Putamen (tissue), 1 donor: ENCODE data around the gene DDX18.
"Not testable (repeated sequence)": the region's sequence is repeated elsewhere in the genome, so short reads cannot be mapped to it uniquely, and the experiment has no call there.

Experiments used
- DNase-seq: peaks from one replicate; pipeline ENCODE4 v3.0.0-alpha.2; 2016; ENCODE audit warnings: low spot score

Gene DDX18

DNA sequence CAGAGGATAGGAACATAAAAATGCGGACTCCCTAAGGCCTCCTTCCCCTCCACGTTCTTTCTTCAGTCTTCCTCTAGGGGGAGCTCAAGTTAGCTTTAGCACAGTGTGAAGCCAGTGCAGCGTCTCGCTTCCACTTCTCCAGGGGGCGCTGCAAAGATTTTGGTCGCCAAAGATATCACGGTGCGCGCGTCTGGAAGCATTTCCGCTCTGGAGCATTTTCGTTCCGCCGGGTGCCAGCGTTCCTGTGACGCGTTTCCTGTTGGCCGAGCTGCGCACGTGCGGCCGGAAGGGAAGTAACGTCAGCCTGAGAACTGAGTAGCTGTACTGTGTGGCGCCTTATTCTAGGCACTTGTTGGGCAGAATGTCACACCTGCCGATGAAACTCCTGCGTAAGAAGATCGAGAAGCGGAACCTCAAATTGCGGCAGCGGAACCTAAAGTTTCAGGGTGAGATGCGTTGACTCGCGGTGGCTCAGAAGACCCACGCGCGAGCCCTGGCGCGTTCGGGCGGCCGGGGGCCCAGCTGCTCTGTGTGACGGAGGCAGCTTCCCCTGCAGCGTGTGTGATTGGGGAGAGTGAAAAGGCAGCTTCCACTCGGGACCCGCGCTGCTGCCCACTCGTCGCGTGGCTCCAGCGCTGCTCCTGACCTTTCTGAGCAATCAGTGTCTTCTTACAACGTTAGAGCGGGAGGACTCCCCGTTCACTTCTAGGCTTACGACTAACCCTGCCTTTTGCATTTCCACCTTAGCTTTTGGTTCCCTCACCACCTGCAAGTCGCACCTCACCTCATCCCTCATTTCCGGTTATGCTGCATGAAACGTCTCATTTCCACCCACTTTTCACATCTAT lies at the start of gene DDX18:
DDX18 (plus strand) TSS at position 275 of the 848 bp plus-strand sequence; CDS start at position 362, 87 bp downstream.
- peak; percentile 98 for DNase-seq

DNA sequence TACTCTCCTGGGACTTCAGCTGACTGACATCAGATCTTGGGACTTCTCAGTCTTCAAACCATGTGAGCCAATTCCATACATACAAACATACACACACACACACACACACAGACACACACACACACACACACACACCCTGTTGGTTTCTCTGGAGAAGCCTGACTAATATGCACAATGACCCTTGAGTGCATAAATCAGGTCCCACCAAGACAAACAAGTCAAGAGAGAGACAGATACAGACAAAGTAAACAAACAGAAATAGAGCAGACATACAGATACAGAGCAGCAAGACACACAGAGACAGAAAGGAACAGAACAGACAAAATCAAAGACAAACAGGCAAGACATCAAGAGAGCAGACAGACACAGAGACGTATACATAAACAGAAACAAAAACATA lies 43.8 kb upstream of the DDX18 start:
- DNase-seq: no peak

DNA sequence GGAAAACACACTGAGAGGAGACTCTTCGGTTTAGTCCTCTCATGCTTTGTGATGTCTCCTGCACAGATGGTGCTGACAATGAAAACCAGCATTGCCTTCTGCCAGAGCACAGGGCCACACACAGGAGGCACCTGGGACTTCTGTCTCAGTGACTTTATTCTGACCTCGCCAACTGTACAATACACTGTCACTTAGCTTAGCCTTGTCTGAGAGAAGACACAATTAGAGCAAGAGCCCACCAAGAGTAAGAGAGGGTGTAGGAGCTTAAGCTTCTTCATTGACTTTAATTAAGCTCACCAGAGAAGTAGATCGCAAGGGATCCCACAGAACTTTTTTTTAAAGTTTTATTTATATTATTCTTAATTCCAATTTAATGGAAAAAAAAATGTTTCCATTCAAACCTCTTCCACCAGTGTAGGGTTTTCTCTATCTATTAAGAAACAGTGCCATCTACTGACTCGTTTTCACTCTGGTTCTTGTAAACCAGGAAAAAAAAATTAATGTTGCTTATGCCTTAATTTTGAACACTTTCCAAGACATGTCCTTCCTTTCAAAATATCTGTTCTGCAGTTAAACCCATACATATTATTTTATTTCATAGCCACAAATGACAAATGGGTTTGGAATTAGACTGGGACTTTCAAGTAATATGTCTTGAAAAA lies 42.4 kb upstream of the DDX18 start:
- DNase-seq: no peak

DNA sequence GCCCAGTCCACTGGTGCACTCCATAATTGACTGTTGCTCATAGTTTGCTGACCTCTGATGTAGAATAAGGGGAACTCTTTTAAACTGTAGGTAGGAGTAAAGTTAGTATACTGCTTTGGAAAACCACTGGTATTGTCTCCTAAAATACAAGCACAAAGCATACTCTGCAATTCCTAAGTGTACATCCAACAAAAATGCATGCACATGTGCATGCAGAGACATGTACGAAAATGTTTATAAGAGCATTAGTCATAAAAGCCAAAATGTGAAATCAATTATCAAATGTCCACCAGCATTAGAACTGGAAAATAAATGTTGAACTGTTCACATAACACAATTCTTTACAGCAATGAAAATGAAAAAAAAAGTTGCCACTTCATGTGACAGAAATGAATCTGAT lies 39.8 kb upstream of the DDX18 start:
- DNase-seq: no peak

DNA sequence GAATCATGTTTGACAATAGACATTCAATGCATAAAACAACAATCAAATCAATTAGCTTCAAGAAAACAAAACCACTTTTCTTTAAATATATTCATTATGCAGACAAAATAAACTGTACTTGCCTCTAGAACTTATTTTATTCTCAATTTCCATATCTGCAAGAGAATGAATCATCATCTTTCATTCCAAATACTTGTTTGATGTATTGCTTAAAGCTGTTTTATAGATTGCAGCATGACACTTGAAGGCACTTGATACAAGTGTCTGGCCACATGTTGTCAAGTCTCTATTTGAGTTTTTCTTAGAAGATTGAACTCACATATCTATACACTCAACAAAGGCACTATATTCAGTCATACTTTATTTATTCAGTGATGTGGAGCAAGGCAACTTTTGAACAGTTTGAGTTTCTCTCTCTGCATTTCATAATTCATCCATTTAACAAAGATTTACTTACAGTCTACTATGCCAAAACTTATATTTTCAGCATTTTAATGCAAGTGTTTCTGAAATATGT lies 38.7 kb upstream of the DDX18 start:
- DNase-seq: no peak

DNA sequence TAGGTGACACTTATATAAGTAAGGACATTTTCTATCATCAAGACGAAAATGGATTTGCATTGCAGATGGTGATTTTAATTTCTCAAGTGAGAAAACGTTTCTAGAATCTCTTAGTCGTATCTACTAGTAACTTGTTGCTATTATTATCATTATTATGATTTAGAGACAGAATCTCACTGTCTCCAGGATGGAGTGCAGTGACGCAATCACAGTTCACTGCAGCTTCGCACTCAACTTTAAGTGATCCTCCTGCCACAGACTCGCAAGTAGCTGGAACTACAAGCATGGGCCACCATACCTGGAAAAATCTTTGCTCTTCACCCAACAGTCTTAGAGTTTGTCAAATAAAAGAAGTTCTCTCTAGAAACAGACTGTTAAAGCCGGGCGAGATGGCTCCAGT lies 37.6 kb upstream of the DDX18 start:
- DNase-seq: no peak

DNA sequence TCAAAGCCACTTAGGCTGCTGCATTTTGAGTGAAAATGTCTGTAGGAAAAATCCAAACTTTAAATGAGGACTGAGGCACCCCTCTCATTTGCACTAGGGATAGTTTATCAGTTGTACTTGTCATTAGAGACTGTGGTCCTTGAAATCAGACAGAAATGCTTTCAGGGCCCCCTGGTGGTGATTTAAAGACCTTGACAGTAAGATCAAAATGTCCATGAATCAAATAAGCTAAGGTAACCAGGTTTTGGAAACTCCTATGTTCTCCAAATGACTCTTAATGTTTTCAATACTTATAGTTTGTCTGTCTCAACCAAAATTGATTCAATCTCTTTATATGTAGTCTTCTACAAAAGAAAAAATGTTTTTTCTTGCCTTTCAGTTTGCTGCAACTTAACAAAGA lies 28.8 kb upstream of the DDX18 start:
- DNase-seq: peak; percentile 24

DNA sequence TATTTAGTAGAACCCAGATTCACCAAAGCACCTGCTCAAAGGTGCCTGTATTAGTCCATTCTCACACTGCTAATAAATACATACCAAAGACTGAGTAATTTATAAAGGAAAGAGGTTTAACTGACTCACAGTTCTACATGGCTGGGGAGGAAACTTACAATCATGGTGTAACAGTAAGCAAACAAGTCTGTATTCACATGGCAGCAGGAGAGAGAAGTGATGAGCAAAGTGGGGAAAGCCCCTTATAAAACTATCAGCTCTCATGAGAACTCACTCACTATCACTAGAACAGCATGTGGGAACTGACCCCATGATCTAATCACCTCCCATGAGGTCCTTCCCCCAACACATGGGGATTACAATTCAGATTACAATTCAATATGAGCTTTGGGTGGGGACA lies 28.0 kb upstream of the DDX18 start:
- no peak for DNase-seq

DNA sequence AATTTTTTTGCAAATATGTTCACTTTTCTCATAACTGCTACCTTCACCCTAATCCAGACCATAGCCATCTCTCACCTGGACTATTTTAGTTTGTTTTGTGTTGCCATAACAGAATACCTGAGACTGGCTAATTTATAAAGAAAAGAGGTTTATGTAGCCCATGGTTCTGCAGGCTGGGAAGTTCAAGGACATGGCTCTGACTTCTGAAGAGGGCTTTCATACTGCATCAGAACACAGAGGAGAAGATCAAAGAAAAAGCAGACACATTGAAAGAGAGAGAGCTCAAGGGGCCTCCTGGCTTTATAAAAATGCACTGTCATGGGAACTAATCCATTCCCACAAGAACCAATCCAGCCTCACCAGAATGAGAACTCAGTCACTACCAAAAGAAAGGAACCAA lies 25.0 kb upstream of the DDX18 start:
- no peak for DNase-seq

DNA sequence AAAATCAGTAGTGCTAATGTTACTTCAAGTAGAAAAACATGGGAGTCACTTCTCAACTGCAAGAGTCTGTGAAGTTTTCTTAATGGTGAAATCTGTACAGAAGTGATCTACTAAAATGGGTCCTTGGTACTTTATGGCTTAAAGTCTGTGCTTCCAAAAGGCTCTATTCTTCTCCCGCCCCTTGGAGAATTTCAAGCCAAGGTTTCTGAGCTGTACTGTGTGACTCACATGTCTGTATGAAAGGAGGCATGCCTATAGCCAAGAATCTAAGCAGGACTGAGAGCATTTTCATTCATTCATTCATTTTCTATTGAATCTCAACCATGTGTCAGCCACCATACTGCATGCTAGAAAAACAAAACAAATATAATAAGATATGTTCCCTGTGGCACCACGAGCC lies 19.8 kb upstream of the DDX18 start:
- DNase-seq: no peak

DNA sequence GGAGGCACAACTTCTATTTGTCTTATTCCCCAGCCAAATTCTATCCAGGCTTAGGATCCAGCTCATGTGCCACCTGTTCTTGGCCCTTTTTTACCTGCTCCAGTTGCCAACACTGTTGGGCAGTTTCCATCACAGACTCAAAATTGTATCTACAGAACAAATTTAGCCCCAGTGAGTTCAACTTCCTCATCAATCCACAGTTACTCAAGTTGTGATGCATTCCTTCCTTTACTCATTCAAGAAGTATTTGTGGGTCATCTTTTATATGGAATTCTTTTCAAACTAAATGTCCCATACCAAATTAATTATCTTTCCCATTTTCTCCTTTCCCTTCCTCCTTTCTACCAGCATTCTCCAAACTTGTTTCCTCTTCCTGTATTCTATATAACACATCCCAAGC lies 12.7 kb upstream of the DDX18 start:
- DNase-seq: no peak

DNA sequence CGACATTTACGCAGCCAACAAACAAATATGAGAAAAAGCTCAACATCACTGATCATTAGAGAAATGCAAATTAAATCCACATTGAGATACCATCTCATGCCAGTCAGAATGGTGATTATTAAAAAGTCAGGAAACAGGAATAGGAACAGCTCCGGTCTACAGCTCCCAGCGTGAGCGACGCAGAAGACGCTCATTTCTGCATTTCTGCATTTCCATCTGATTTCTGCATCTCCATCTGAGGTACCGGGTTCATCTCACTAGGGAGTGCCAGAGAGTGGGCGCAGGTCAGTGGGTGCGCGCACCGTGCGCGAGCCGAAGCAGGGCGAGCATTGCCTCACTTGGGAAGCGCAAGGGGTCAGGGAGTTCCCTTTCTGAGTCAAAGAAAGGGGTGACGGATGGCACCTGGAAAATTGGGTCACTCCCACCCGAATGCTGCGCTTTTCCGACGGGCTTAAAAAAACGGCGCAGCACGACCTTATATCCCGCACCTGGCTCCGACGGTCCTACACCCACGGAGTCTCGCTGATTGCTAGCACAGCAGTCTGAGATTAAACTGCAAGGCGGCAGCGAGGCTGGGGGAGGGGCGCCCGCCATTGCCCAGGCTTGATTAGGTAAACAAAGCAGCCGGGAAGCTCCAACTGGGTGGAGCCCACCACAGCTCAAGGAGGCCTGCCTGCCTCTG lies 10.7 kb upstream of the DDX18 start:
- DNase-seq: not testable (repeated sequence)

DNA sequence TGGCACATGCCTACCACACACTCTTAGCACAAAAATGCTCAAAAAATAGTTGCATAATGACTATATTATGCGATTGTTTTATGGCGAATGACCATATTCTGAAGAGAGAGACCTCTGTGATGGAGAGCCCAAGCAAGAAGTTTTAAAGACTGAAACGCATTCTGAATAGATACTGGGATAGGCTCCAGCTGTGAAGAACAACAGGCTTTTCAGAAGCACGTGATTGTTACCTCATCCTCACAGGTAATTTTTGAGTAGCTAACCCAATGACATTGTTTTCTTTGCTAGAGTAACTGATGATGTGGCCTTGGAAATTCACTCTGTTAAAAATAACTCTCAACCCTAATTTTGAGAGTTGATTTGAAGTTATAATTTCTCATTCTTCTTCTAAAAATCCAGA lies 2.0 kb upstream of the DDX18 start:
- no peak for DNase-seq

DNA sequence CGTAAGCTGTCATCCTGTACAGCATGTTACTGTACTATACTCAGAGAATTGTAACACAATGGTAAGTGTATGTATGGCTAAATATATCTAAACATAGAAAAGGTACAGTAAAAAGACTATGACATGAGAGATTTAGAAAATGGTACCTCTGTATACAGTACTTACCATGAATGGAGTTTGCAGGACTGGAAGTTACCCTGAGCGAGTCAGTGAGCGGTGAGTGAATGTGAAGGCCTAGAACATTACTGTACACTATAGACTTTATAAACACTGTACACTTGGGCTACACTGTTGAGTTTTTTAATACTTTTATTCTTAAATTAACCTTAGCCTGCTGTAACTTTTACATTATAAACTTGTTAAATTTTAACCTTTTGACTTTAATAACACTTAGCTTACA lies 1.5 kb downstream of the DDX18 start:
- DNase-seq: no peak

DNA sequence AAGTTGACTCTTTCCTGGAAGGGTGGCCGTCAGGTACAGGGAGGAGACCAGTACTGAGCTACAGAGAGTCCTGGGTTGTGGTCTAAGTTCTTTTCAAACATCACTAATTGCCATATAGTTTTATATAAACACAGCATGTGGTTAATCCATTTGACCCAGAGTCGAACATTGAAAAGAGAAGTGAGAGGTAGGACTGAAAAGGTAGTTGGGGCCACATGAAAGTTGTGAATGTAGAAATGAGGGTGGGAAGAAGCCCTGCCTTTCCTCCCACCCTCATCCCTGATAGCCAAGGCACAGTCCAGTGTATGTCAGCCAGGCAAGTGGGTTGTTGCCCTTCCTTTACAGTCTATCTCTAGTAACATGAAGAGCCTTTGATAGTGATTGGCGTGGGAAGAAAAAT lies 4.4 kb downstream of the DDX18 start:
- no peak for DNase-seq

DNA sequence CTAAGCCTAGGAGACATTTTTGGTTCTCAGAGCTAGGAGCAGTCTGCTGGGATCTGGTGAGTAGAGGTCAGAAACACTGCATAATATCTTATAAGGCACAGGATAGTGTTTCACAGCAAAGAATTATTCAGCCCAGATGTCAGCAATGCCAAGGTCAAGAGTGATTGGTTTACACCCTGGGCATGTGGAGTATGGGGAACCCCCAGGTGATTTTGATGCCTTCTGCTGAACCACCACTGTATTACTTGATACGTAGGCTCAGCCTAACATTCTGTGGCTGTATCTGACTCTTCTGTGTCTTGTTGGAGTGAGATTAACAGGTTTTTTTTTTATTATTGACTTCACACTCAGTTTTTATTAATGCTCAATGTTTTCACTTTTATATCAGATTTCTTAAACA lies 6.0 kb downstream of the DDX18 start:
- no peak for DNase-seq

DNA sequence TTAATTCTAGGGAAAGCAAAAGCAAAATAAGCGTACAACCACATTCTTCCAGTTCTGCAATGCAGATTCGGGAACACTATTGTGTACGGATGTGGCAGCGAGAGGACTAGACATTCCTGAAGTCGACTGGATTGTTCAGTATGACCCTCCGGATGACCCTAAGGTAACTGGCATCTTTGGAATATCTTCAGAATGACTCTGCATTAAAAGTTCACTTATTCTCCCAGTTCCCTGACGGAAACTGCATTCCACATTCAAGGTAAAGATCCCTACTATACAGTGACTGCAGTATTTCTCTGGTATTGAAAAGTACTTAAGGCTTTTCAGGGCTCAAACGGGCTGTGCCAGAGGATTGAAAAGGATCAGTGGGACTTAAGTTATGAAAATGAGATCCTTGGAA lies 10.9 kb downstream of the DDX18 start:
- no peak for DNase-seq

DNA sequence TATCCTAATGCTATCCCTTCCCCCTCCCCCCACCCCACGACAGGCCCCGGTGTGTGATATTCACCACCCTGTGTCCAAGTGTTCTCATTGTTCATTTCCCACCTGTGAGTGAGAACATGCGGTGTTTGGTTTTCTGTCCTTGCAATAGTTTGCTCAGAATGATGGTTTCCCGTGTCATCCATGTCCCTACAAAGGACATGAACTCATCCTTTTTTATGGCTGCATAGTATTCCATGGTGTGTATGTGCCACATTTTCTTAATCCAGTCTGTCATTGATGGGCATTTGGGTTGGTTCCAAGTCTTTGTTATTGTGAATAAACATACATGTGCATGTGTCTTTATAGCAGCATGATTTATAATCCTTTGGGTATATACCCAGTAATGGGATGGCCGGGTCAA lies 13.0 kb downstream of the DDX18 start:
- DNase-seq: not testable (repeated sequence)

DNA sequence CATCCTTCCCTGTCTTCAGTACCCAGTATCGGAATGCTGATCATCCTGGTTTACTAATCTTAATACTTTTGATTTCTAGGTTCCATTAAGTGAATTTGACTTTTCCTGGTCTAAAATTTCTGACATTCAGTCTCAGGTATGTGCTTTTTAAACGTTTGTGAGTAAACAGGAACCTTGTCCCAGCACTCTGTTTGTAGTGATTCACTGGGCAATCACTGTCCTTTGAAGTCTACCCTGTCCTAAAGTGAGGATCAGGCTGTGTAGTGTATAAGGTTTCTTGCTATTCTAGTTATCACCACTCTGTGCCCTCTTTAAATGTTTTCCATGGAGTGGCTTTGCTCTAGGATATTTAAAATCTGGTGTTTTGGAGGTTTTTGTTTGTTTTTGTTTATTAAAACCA lies 14.4 kb downstream of the DDX18 start:
- DNase-seq: no peak

DNA sequence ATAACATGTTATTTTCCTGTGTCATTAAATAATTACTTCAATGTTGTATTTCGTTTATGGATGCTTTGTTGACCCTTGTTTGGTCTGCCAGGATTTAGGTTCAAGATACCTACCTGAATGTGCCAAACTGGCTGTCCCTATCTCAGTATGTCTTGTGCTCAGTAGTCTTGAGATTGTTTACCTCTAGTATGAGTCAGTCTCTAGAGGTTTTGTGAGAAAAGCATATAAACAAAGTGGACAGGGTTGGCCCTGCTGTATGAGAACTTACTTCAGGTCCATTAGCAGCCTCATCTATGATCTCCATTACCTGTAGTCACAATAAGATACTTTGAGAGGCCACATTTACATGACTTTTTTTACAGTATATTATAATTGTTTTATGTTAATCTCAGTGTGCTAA lies 17.8 kb downstream of the DDX18 start:
- DNase-seq: no peak

DNA sequence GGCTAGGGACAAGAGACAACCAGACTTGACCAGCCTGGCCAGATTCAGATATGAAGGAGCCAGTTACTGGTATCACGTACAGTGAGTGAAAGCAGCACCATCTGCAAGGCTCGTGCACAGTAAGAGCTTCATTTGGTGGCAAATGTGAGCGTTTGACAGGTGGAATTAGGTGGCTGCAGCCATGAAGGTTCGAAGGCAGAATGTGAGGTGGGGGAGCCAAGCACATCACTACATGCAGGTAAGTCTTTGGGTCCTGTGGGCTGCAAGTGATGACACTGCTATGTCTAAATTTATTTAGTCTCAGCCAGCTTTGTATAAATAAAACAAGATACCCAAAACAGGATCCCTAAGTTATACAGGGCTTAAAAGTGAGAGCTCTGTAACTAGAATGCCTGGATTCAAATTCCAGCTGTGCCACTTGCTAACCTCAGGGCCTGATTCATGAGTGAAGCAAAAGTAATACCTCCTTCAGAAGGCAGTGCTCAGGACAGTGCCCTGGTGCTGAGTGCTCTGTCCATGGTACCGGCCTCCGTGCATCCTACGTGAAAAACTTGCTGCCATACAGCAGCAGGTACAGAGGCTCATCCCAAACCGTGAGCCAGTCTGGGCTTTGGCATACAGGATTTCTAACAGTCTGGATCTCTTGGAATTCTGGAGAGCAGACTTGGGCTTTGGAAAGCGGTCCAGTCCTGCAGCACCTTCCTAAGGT lies 18.6 kb downstream of the DDX18 start:
- no peak for DNase-seq

DNA sequence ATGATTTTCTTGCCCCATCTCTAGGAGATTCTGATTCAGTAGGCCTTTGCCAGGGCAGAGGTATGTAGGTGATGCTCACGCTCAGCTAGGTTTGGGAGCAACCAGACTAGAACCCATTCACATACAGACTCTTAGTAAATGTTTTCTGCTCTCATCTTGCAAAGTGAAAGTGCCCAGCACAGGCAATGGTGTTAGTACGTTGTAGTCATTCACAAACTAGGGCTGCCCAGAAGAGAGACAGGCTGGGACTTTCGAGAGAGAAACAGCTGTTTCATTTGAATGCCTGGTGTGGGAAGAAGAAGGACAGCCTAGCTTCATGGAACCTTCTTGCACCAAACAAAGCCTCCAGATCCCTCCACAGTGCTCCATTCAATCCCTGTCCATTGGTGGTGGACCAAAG lies 19.4 kb downstream of the DDX18 start:
- no peak for DNase-seq
